HG02759 (cell line): ENCODE measurements around the gene TCEAL4.
"Not testable (repeated sequence)": the region's sequence is repeated elsewhere in the genome, so short reads cannot be mapped to it uniquely, and the experiment has no call there.

Experiments used
- ATAC-seq: cut with Tn5 transposase; IDR thresholded peaks from one replicate; pipeline ENCODE4 v1.9.1; 2021; ENCODE audit warnings: mild to moderate bottlenecking, moderate library complexity; ENCODE audit not compliant: unreplicated experiment

TCEAL4 gene

GRCh38 chrX:103586659-103587058 is 1.3 kb downstream of the TCEAL4 start:
- no peak for ATAC-seq

DNA sequence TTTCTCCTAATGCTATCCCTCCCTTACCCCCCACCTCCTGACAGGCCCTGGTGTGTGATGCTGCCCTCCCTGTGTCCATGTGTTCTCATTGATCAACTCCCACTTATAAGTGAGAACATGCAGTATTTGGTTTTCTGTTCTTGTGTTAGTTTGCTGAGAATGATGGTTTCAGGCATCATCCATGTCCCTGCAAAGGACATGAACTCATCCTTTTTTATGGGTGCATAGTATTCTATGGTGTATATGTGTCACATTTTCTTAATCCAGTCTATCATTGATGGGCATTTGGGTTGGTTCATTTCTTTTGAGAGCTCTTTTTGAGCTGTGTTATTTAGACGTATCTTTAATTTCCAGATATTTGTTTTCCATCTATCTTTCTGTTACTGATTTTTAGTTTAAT is 7.0 kb downstream of the TCEAL4 start:
- not testable (repeated sequence) for ATAC-seq

DNA sequence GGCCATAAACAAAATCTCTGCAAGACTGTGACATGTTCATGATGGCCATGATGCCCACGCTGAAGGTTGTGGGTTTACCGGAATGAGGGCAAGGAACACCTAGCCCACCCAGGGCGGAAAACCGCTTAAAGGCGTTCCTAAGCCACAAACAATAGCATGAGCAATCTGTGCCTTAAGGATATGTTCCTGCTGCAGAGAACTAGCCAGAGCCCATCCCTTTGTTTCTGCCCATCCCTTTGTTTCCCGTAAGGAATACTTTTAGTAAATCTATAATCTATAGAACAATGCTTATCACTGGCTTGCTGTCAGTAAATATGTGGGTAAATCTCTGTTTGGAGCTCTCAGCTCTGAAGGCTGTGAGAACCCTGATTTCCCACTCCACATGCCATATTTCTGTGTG is 9.9 kb downstream of the TCEAL4 start:
- ATAC-seq = not testable (repeated sequence)

DNA sequence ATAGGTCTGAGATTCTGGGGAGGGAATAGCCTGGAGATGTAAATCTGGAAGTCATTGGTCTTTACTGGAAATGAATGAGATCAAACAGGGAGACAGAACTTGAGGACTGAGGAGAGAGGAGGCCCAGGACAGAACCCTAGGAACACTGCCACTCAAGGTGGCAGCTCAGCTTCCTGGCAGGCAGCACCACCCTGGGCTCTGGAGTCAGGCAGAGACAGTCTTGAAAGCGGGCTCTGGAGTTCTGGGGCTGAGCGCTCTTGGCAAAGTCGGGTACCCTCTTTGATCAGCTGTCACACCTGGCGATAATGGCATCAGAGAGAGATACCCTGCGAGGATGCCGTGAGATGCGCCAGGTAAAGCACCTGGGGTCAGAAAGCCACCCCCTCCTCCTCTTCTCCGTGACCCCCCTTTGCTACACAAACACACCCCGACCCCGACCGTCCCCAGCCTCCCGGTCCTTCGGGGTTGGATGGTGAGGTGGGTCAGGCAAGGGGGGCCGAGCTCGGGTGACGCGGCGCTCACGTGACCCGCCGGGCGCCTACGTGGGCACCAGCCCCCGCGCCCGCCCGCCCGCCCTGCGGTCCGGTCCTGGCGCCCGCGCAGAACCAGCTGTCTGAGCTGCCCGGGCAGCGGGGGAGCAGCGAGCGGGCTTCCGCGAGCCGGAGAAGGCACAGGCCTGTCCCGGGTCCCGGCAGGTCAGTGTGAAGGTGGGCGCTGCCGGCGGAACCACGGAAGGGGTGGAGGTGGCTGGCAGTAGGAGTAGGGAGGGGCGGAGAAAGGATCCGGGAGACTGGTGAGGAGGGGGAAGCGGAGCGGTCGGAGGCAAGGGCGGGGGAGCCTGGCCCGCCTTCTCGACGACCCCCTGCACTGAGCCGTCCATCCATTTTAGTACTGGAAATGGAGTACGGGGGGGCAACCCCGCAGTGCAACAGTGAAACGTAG is 22.3 kb downstream of the TCEAL4 start, which contains the start of gene TCEAL3:
TSS of gene TCEAL3 (plus strand) at position 600 of the 942 bp plus-strand sequence. CDS start 1,102 bp downstream, outside the sequence.
- ATAC-seq = peak; percentile 90

GRCh38 chrX:103608306-103608963 is 23.1 kb downstream of the TCEAL4 start:
- peak; percentile 1 for ATAC-seq

DNA sequence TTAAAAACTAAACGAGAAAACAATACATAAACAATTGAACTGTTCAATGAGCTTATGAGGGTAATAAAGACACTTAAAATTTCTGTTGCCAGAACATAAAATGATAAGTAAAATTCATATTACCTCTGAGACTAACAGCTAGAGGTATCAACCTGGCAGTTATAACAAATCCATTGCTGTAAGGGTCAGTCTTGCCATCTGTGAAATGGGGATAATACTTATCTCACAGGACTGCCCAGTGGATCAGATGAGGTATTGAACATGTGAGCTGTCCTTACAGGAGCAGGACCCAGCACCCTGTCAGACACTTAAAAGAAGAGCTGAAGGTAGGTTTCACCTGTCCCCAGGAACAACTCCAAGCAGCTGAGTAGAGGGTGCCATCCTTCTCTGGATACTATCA is 25.0 kb downstream of the TCEAL4 start:
- ATAC-seq = no peak

GRCh38 chrX:103613362-103613890 is 28.1 kb downstream of the TCEAL4 start:
- ATAC-seq = no peak

DNA sequence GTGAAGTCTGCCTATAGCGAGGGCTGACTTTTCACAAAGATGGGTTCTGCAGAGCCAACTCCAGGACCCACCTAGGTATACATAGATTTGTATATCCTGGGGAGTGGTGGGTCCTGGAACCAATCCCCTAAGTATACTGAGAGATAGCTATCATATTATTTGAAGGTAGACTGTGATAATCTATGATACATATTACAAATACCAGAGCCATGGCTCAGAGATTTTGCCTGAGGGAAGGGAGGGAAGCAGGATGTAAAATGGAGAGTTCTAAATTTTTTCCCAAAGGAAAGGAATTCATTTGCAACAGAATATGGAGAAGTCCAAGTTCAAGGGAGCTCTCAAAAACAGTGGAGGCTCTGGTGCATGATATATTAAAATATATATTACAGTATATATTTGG is 29.7 kb downstream of the TCEAL4 start:
- ATAC-seq = no peak

GRCh38 chrX:103615781-103616371 is 30.6 kb downstream of the TCEAL4 start:
- no peak for ATAC-seq

GRCh38 chrX:103616676-103617186 is 31.4 kb downstream of the TCEAL4 start:
- no peak for ATAC-seq

- ATAC-seq = no peak
Observed at GRCh38 chrX:103624111-103624510, 38.8 kb downstream of the TCEAL4 start.

DNA sequence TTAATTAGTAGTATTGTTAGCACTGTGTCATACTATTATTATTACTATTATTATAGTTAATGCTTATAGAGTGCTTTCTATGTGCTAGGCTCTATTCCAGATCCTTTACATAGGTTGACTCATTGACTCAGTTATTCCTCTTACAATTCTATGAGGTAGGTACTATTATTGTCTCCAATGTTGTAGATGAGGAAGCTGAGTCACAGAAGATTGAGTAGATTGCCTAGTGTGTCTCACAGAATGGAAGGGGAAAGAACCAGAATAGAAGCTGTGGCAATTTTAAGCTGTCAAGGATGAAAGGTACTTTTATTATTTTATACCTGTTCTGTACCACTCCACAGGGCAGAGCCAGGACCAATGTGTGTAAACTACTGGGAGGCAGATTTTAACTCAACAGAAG is 41.5 kb downstream of the TCEAL4 start:
- no peak for ATAC-seq

DNA sequence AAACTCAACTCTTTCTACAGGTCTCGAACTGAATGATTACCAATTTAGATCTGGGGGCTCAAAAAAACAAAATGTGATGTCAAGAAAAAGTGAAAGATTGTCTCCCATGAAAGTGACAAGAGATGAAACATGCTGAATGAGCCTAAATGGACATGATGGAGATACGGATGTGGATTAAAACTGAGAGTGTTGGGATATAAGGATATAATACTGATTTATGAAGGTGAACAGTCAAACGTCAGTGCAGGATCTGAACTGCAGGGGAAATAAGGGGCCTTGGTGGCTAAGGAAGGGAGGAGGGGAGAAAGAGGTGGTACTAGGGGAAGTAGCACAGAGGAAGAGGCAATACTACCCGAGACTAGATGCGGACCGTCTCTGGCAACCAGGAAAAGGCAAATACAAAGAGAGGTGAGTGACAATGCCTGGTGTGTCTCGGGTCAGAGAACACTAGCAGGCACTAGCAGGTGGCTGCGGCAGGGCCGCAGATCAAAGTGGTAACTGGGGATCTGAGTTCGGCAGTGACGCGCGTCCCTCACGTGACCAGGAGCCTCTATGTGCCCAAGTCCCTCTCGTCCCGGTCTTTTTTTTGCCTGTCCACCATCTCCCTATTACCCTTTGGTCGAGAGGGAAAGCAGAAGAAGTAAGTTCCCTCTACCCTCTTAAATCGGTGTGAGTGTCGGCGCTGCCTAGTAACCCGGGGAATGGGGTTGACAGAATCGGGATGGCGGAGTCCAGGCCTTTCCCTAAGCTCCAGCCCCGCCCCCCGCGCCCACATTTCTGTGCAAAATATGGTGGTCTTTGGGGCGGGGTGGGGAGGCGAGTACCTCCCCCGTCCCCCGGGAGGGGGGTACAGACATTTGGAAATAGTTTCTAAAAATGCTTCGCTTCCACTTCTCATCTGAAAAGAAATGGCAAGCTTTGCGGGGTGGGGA is 43.3 kb downstream of the TCEAL4 start, which contains the start of gene TCEAL1:
TSS of gene TCEAL1 (plus strand) at position 590 of the 932 bp plus-strand sequence. CDS start 942 bp downstream, outside the sequence.
- peak; percentile 75 for ATAC-seq

DNA sequence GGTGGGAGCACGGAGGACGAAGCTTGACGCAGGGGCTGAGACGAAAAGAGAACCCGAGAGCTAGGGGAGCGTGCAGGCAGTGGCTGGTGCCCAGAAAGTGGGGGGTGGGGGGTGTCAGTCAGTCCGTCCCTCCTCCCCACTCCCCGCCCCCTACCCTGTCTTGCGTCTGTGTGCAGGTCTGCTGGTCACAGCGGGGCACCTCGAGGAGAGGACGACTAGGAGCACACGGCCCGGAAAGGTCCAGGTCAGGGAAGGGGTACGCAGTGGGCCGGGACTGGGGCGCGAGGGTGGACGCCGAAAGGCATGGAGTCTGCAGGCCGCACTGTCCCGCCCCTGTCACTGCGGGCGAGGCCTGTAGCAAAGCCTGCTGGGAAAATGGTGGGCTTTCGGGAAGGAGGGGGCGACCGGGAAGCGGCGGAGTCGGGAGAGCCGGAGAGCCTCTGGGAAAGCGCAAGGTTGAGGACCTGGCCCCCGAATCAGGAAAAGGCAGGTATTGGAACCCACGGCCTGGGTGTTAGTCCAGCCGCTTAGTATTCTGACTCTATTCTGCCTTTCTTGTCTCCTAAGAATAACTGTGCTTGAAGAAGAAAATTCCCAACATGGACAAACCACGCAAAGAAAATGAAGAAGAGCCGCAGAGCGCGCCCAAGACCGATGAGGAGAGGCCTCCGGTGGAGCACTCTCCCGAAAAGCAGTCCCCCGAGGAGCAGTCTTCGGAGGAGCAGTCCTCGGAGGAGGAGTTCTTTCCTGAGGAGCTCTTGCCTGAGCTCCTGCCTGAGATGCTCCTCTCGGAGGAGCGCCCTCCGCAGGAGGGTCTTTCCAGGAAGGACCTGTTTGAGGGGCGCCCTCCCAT is 44.2 kb downstream of the TCEAL4 start:
- peak; percentile 46 for ATAC-seq

GRCh38 chrX:103630171-103630511 is 44.8 kb downstream of the TCEAL4 start:
- no peak for ATAC-seq

DNA sequence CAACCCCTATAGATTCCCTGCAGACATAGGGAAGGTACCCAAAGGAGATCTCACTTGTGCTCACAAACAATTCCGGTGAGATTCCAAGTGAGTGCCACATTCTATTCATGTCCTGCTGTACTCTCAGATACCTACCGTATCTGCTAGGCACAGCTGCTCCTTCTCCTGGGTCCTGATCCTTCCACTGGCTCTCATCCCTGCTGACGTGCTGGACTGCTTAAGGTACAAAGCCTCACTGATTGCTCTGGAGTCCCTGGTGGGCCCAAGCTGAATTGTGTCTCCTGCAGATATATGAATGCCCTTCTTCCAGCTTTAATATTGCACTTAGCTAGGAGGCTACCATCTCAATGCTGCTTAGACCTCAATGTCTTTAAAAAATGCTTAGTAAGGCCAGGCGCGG is 45.8 kb downstream of the TCEAL4 start:
- ATAC-seq = no peak

DNA sequence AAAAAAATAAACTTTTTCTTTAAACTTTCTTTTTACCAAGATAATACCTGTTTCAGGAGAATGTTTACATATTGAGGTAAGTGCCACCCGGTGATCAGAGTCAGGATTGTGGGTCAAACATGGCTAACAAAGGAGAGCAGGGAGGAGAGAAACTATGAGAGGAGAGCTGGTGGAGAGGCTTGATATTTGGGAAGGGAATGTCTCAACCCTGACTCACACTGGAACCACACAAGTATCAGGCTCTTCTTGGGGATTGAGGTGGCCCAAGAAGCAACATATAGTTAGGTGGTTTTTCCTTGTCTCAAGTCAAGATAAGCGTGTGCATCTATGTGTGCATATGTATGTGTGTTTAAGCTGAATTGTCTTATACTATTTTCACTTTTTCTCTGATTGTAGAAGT is 50.1 kb downstream of the TCEAL4 start:
- ATAC-seq = no peak
